MM.1S (cell line): ENCODE measurements around the gene YWHAQ.
"Not testable (repeated sequence)": the region's sequence is repeated elsewhere in the genome, so short reads cannot be mapped to it uniquely, and the experiment has no call there.

ENCODE experiments used
- DNase-seq: peaks from one replicate; pipeline ENCODE4 v3.0.0-alpha.2; 2015
- H2AFZ ChIP-seq: fragments of 300-600 bp; sonication (generic); 2 replicates; pipeline ENCODE4 v1.6.0; 2016; ENCODE audit warnings: antibody characterized with exemption, low read length
- H3F3A ChIP-seq: fragments of 300-600 bp; sonication (generic); 2 replicates; pipeline ENCODE4 v1.6.1; 2016; ENCODE audit warnings: mild to moderate bottlenecking, antibody characterized with exemption, low read length, moderate library complexity, mixed read lengths; ENCODE audit not compliant: insufficient read depth
- H3K27ac ChIP-seq: fragments of 300-600 bp; sonication (generic); 2 replicates; pipeline ENCODE4 v1.5.1; 2016; ENCODE audit warnings: mild to moderate bottlenecking, low read length
- H3K27me3 ChIP-seq: fragments of 300-600 bp; sonication (generic); replicated peaks from 2 replicates; pipeline ENCODE4 v1.6.0; 2016; ENCODE audit warnings: low read length; ENCODE audit not compliant: insufficient read depth
- H3K36me3 ChIP-seq: fragments of 300-600 bp; sonication (generic); replicated peaks from 2 replicates; pipeline ENCODE4 v1.6.1; 2016; ENCODE audit warnings: mild to moderate bottlenecking, low read length, mixed read lengths; ENCODE audit not compliant: insufficient read depth
- H3K4me1 ChIP-seq: fragments of 300-600 bp; sonication (generic); 2 replicates; pipeline ENCODE4 v1.6.1; 2016; ENCODE audit warnings: low read length, mixed read lengths
- H3K4me2 ChIP-seq: fragments of 300-600 bp; sonication (generic); 2 replicates; pipeline ENCODE4 v1.6.0; 2016; ENCODE audit warnings: low read depth, low read length
- H3K4me3 ChIP-seq: fragments of 300-600 bp; sonication (generic); 2 replicates; pipeline ENCODE4 v1.5.1; 2016; ENCODE audit warnings: low read length, mixed read lengths
- H3K79me2 ChIP-seq: fragments of 300-600 bp; sonication (generic); 2 replicates; pipeline ENCODE4 v1.6.1; 2016; ENCODE audit warnings: mixed run types, low read length, mixed read lengths
- H3K9ac ChIP-seq: fragments of 300-600 bp; sonication (generic); 2 replicates; pipeline ENCODE4 v1.6.1; 2016; ENCODE audit warnings: low read length, mixed read lengths
- H3K9me2 ChIP-seq: fragments of 300-600 bp; sonication (generic); replicated peaks from 2 replicates; pipeline ENCODE4 v1.6.1; 2016; ENCODE audit warnings: mild to moderate bottlenecking, low read length, mixed read lengths; ENCODE audit not compliant: insufficient read depth
- H3K9me3 ChIP-seq: fragments of 300-600 bp; sonication (generic); replicated peaks from 2 replicates; pipeline ENCODE4 v1.6.1; 2016; ENCODE audit warnings: mild to moderate bottlenecking, low read length, mixed read lengths; ENCODE audit not compliant: insufficient read depth
- H4K20me1 ChIP-seq: fragments of 300-600 bp; sonication (generic); 2 replicates; pipeline ENCODE4 v1.6.1; 2016; ENCODE audit warnings: mild to moderate bottlenecking, low read length, moderate library complexity, mixed read lengths; ENCODE audit not compliant: insufficient read depth
- CTCF ChIP-seq: fragments of 300-600 bp; sonication (generic); IDR thresholded peaks from 2 replicates; pipeline ENCODE4 v1.5.1; 2016; ENCODE audit warnings: antibody characterized with exemption, low read length, mixed read lengths
- EZH2 ChIP-seq: fragments of 300-600 bp; sonication (generic); optimal IDR thresholded peaks from 2 replicates; pipeline ENCODE3; 2017; ENCODE audit warnings: low read depth, mild to moderate bottlenecking, antibody characterized with exemption, low read length, mixed read lengths
- EZH2phosphoT487 ChIP-seq: fragments of 300-600 bp; sonication (generic); IDR thresholded peaks from 2 replicates; pipeline ENCODE4 v1.6.1; 2018; ENCODE audit warnings: antibody characterized with exemption, low read length

The YWHAQ gene

GRCh38 chr2:9595746-9596145 lies 35.1 kb downstream of the YWHAQ start:
- no peak overlapping the region for H3K4me3 ChIP-seq
- no peak overlapping the region for H3K27ac ChIP-seq
- H3K9ac ChIP-seq = no peak overlapping the region
- TF ChIP-seq CTCF (no peak), EZH2phosphoT487 (no peak), EZH2 (no peak)
- peaks cover 24% of the 10 kb centered on the region for H4K20me1 ChIP-seq
- no peaks in the 10 kb centered on the region for H3K27me3 ChIP-seq
- DNase-seq = no peak
- no peaks in the 10 kb centered on the region for H3K9me2 ChIP-seq
- no peak overlapping the region for H3K4me2 ChIP-seq
- peaks cover 99% of the 10 kb centered on the region for H3K79me2 ChIP-seq
- peaks cover 13% of the 10 kb centered on the region for H3K4me1 ChIP-seq
- H3K36me3 ChIP-seq = peaks cover 10% of the 10 kb centered on the region
- H2AFZ ChIP-seq = no peak overlapping the region
- H3F3A ChIP-seq = 0 out of 2 replicates have a peak, but pooled peaks cover 3% of the 10 kb centered on the region
- H3K9me3 ChIP-seq = no peaks in the 10 kb centered on the region

- H3F3A ChIP-seq, H3K27me3 ChIP-seq, H3K9me2 ChIP-seq, H3K4me3 ChIP-seq, H2AFZ ChIP-seq, H3K9ac ChIP-seq, H3K9me3 ChIP-seq, H3K27ac ChIP-seq, DNase-seq, H3K4me2 ChIP-seq: not testable (repeated sequence)
- Histone ChIP-seq H4K20me1 (peaks cover 24% of the 10 kb centered on the region), H3K36me3 (peaks cover 10% of the 10 kb centered on the region), H3K4me1 (peaks cover 13% of the 10 kb centered on the region), H3K79me2 (peaks cover 99% of the 10 kb centered on the region)
Observed at GRCh38 chr2:9595256-9595655, 35.5 kb downstream of the YWHAQ start.

GRCh38 chr2:9594366-9595054 lies 36.3 kb downstream of the YWHAQ start:
- TF ChIP-seq EZH2phosphoT487 (no peak), EZH2 (no peak), CTCF (no peak)
- peaks cover 6% of the 10 kb centered on the region for H3K36me3 ChIP-seq
- no peaks in the 10 kb centered on the region for H3K9me3 ChIP-seq
- H2AFZ ChIP-seq = no peak overlapping the region
- H3K9ac ChIP-seq = no peak overlapping the region
- H3K4me2 ChIP-seq = no peak overlapping the region
- H3F3A ChIP-seq = 0 out of 2 replicates have a peak, but pooled peaks cover 3% of the 10 kb centered on the region
- H3K27ac ChIP-seq = no peak overlapping the region
- H4K20me1 ChIP-seq = peaks cover 24% of the 10 kb centered on the region
- H3K27me3 ChIP-seq = no peaks in the 10 kb centered on the region
- peaks cover 99% of the 10 kb centered on the region for H3K79me2 ChIP-seq
- H3K9me2 ChIP-seq = no peaks in the 10 kb centered on the region
- no peak for DNase-seq
- H3K4me3 ChIP-seq = no peak overlapping the region
- peaks cover 13% of the 10 kb centered on the region for H3K4me1 ChIP-seq

- Histone ChIP-seq H3K36me3 (0 out of 2 replicates have a peak, but pooled peaks cover 4% of the 10 kb centered on the region), H3K9me3 (no peaks in the 10 kb centered on the region), H3K4me1 (peaks cover 13% of the 10 kb centered on the region), H3F3A (0 out of 2 replicates have a peak, but pooled peaks cover 3% of the 10 kb centered on the region), H3K79me2 (peaks cover 98% of the 10 kb centered on the region), H3K9ac (no peak overlapping the region), H4K20me1 (peaks cover 19% of the 10 kb centered on the region), H3K4me2 (no peak overlapping the region), H3K27me3 (no peaks in the 10 kb centered on the region), H3K27ac (no peak overlapping the region), H2AFZ (no peak overlapping the region), H3K4me3 (no peak overlapping the region), H3K9me2 (no peaks in the 10 kb centered on the region)
- no peak for DNase-seq
- TF ChIP-seq EZH2 = no peak
- no peak for TF ChIP-seq EZH2phosphoT487
- no peak for TF ChIP-seq CTCF
Observed at GRCh38 chr2:9593925-9594324, 36.9 kb downstream of the YWHAQ start.
